Measurements from ENCODE around the gene PEX14.

PEX14 gene

GRCh38 chr1:10678402-10678801 is 203.7 kb downstream of the PEX14 start:
- no peak for DNase-seq

GRCh38 chr1:10678852-10679251 is 204.1 kb downstream of the PEX14 start:
- DNase-seq, result no peak

GRCh38 chr1:10679496-10680220 is 204.9 kb downstream of the PEX14 start:
- DNase-seq, result peak in 3 of 51 donors; percentile 4 to 18 (median 12)

All from hypothalamus (tissue), 51 donors.